ENCODE results near the gene MYO1E.

- TF ChIP-seq SP1 (IDR thresholded peaks at IDR 0.05) (no peak), FOXK2 (IDR thresholded peaks at IDR 0.05) (no peak), LEF1 (IDR thresholded peaks at IDR 0.05; ENCODE audit: borderline replicate concordance) (no peak), BHLHE40 (IDR thresholded peaks at IDR 0.05; ENCODE audit: borderline replicate concordance) (no peak), CTBP1 (IDR thresholded peaks at IDR 0.05; ENCODE audit: borderline replicate concordance) (no peak)
Observed at GRCh38 chr15:59140422-59141226, 232.0 kb downstream of the MYO1E start.

Data from HEK293T (cell line).